ENCODE data around the gene IP6K1.
"Not testable (repeated sequence)": the region's sequence is repeated elsewhere in the genome, so short reads cannot be mapped to it uniquely, and the experiment has no call there.

The IP6K1 gene

DNA sequence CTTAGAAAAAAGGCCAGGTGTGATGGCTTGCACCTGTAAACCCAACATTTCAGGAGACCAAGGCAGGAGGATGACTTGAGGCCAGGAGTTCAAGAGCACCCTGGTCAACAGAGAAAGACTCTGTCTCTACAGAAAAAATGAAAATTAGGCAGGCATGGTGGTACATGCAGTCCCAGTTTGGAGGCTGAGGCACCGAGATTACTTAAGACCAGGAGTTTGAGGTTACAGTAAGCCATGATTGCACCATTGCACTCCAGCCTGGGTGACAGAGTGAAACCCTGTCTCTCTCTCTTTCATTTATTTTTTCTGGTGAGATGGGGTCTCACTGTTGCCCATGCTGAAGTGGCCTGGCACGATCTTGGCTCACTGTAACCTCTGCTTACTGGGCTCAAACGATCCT lies 24.7 kb downstream of the IP6K1 start:
- no peak for DNase-seq

DNA sequence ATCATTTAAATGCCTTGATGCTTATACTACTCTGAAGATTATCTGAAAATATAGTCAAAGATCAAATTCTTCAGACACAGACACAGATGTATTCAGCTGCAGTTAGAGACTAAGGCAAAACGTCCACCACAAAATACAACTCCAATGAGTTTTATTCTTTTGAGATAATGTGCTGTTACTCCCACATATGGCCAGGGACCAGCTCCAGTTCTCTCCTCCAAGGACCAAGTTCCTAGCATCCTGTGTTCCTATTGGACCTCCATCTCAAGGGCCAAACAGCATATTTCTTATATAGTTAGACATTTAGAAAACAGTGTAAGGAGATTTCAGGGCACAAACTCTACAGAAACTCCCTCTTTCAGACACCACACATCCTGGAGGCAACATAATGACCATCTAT lies 27.1 kb downstream of the IP6K1 start:
- no peak for DNase-seq

DNA sequence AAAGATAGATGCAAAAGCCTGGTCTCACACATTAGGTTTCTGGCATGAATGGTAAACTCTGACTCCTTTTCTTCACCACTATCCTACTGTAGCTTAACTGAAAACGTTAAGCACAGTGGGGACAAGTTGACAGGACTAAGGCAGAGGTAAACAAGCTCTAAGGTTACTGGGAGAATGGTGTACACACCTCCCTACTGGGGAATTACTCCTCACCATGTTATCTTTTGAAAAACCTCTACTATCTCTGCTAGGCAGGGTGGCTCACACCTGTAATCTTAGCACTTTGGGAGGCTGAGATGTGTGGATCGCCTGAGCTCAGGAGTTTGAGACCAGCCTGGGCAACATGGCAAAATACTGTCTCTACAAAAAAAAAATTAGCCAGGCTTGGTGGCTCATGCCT lies 29.1 kb downstream of the IP6K1 start:
- no peak for DNase-seq

DNA sequence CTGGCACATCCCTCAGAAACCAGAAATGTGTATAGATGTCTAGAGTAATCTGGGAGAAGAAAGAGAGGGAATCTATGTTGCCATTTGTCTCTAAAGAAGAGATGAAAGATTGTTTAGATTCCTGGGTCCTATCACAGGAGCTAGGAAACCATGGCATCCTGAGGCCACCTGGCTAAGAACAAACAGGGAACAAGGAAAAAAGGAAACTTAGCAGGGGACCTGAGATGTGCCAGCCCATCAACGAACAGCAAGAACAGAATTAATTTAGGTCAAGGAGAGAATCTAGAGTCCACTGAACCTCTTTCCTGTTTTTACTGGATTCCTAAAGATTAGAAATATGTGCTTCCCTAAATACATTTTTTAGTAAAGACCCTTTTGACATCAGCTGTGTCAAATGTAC lies 30.3 kb downstream of the IP6K1 start:
- DNase-seq = no peak

DNA sequence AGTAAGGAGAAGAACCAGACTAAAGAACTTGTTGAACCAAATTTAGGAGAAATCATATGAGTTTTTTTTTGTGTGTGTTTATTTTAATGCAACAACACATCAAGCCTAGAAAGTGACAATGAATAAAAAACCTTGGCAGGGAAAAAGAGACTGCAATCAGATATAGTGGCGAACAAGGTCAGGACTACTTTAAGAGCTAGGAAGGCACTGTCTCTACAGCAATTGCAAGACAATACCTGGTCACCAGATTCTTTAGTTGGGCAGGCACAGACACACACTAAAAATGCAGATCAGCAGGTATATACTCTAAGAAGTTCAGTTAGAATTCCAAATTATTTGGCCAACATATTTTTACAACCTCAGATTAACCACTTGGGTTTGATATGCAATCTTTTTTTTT lies 31.8 kb downstream of the IP6K1 start:
- no peak for DNase-seq

DNA sequence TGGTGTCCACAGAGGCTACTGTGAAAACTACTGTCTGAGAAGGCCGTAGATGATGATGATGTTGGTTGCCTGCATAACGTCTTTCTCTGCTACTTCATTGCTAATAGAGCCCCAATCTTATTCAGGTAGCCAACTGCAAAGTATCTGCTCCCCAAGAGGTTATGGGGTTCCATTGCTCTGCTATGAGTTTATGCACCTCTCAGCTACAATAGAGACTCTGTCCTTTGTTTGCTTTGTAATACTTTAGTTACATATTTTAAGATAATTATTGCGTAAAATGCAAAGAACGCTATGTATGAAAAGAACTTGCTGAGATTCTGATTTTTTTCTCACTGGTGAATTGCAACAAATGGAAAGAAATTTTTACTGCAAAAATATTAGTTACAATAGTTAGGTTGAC lies 34.8 kb downstream of the IP6K1 start:
- DNase-seq = no peak

DNA sequence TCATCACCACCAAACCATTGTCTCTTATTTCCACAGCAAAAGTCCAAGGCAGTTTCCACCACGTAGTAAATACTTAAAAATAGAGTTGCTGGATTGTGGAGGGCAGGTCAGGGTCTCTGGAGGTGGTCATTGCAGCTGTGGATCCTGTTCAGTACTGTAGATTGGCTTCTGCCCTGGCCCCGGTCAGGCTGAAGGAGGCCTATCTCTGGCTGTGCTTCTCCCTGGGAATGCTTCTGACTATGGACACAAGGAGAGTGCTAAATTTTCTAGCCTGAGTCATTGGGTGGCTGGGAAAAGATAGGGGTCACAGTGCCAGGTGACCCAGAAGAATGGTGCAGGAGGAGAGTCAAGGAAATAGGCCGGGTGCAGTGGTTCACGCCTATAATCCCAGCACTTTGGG lies 36.3 kb downstream of the IP6K1 start:
- DNase-seq = no peak

DNA sequence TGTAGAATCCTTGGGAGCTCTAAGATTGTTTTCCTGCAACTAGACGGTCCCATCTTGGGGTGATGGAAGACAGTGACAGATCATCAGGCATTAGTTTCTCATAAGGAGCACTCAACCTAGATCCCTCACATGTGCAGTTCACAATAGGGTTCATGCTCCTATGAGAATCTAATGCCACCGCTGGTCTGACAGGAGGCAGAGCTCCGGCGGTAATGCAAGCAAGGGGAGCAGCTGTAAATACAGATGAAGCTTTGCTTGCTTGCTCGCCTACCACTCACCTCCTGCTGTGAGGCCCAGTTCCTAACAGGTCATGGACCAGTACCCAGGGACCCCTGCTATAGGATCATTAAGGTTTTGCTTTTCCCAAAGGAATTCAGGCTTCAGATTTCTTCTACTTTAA lies 37.5 kb downstream of the IP6K1 start:
- not testable (repeated sequence) for DNase-seq

DNA sequence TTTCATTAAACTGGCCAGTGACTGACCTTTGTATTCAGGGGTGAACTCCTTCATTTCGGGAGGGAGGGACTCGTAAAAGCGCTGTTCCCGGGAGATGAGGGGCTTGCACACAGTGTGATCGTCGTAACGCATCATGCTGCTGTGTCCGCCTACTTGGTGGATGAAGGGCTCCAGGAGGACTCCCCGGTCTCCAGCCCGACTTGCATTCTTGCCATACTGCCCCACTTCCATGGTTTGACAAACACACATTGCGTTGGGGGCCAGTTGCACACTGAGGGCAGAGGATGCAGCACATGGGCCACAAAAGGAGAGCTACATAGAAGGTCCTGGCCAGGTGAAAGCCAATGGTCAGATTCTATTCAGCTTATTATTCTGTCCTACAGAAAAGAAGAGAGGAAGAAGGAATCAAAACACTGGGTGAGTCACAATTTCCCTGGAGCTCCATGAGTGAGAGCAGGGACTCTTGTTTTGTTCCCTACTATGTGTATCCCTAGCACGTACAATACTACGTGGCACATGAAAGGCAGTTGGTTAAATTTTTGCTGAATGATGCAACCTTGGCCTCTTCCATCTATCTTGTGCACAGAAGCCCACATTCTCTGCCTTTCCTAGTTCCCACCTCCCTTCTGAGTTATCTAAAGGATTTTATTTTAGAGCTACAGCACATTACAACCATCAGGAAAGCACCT lies 38.4 kb downstream of the IP6K1 start:
- no peak for DNase-seq

DNA sequence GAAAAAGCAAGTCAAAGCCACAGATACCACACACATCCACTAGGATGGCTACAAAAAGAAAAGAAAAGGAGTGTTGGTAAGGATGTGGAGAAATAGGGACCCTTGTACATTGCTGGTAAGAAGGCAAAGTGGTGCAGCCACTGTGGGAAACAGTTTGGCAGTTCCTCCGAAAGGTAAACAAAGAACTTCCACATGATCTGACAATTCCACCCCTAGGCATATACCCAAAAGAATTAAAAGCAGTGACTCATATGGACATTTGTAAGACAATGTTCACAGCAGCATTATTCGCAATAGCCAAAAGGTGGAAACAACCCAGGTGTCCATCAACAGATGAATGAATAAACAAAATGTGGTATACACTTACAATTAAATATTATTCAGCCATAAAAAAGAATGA lies 40.4 kb downstream of the IP6K1 start:
- DNase-seq = no peak

DNA sequence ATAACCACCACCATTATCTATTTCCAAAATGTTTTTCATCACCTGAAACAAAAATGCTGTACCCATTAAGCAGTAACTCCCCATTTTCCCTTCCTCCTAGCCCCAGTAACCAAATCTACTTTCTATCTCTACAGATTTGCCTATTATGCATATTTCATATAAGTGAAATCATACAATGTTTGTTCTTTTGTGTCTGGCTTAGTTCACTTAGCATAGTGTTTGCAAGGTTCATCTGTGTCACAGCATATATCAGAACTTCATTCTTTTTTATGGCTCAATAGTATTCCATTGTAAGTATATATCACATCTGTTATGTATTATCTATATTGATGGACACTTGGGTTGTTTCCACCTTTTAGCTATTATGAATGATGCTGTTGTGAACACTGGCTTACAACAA lies 45.9 kb downstream of the IP6K1 start:
- no peak for DNase-seq

DNA sequence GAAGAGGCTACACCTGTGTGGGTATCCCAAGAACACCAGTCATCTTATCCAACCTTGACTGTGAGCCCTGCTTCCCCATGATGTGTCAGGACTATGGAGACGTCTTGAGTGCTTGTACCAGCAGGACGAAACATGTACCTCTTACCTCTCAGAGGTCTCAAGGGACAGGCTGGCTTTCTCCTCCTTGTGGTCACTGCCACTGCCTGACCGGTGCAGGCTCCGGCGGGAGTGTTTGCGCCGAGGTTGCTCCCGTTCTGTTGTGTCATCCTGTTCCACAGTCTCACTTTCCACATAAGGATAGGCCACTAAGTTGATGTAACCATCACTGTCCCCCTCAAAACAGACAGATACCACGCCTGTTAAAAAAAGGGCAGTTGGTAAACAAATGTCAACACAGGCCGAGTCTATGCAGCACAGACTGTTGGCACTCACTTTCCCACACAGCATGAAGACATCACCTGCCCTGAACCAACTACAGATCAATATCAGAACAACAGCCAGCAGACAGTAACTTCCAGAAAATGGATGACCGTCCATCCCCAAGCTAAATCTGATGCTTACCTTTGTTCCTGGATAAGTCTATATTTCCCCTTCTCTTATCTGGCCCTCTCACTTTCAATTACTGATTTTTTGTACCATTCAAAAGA lies 48.2 kb downstream of the IP6K1 start:
- DNase-seq = no peak

DNA sequence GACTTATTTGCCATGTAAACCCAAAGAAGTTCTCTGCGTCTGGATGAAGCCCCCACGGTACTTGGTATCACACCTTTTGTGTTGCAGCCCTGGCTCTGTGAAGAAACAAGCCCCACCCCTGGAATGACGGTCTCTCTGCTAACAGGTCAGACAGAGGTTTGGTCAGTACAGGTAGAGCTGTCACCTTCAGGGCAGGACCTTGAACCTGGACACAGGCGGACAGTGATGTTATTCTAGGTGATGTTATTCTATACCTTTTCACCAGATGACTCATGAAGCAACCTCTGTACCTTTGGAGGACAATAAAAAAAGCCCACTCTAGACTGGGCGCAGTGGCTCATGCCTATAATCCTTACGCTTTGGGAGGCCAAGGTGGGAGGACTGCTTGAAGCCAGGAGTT lies 51.6 kb downstream of the IP6K1 start:
- no peak for DNase-seq

DNA sequence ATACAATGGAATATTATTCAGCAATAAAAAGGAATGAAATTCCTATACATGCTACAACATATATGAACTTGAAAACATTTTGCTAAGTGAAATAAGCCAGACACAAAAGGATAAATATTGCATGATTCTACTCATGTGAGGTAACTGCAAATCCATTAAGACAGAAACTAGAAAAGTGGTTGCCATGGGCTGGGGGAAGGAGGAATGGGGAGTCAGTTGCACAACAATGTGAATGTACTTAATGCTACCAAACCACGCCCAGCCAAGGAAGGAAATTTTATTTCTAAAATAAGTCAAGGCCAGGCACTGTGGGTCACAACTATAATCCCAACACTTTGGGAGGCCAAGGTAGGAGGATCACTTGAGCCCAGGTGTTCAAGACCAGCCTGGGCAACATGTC lies 52.8 kb downstream of the IP6K1 start:
- no peak for DNase-seq

DNA sequence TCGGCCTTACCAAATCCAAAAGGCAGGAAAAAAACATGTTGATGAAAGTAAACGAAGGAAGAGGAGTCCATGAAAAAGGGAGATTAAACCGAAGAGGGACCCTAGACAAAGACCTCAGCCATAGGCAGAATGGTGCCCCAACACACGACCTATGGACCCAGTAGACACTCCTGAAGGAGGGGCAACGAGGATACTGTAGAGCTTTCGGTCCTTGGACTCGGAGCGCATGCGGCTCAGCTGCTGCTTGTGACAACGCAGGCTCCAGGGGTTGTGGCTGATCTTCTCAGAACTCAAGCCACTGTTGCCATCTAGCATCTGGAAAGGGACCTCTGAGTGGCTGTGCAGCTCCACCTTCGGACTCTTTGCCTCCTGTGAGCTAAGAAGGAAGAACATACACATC lies 53.7 kb downstream of the IP6K1 start:
- DNase-seq = no peak

DNA sequence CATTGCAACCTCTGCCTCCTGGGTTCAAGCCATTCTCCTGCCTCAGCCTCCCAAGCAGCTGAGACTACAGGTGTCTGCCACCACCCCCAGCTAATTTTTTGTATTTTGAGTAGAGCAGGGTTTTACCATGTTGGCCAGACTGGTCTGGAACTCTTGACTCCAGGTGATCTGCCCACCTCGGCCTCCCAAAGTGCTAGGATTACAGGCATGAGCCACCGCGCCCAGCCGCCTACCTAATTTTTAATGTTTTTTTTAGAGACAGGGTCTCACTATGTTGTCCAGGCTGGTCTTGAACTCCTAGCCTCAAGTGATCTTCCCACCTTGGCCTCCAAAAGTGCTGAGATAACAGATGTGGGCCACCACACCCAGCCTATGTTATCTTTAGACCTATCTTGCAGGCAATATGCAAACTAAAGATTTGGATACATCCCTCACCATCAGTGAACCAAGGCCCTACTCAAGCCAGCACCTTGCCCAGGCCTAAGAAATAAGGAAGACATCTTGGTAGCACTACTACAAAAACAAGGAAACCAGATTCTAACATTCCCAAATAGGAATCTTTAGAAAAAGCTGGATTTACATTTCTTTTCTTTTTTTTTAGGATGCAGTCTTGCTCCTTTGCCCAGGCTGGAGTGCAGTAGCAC lies 56.3 kb downstream of the IP6K1 start:
- no peak for DNase-seq

DNA sequence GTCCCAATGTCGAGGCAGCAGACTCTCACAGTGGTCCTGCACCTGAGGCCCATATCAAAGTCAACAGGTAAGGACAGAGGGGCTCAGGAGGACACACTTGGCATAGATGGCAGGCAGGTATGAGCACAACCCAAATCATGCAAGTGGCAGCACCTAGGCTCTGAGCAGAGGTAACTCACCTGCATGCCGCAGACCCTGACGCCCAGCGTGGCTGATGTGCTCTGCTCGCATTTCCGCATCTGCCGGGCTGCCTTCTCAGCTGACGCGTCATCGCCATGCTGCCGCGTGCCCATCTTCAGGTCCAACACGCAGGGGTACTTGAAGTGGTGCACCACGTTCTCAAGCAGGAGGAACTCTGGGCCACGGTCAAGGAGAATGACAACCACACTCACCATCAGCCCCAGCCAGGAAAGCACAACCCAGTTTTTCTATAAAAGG lies 58.4 kb downstream of the IP6K1 start:
- DNase-seq = no peak

DNA sequence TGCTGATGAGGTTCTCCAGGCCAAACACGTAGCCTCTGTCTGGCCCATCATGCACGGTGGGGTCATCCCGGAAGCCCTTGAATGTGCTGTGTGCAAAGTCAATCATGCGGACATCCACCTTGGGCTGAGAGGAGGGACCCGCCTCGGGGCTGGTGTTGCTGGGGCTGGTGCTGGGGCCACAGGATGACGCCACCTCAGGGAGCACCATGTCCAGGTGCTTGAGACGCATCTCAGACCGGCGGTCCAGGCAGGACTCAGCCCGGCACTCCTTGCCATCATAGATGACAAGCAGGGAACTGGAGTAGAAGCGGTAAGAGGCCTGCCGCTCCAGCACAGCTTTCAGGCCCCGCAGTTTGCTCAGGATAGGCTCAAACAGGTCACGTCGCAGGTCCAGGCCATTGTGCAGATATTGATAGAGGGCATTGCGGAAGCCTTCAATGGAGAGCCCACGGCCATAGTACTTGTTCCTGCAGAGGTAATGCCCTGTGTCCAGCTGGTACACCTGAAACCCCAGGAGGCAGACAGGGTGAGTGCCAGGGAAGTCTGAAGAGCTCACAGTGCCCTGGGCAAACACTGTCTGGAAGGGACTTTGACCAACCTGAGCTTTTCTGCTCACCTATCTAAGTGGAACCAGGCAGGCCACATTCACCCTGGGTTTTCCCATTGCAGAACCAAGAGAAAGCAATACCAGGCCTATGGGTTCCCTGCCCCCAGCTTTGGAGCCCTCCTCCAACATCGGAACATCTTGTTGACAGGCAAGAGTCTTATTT lies 59.0 kb downstream of the IP6K1 start:
- no peak for DNase-seq

DNA sequence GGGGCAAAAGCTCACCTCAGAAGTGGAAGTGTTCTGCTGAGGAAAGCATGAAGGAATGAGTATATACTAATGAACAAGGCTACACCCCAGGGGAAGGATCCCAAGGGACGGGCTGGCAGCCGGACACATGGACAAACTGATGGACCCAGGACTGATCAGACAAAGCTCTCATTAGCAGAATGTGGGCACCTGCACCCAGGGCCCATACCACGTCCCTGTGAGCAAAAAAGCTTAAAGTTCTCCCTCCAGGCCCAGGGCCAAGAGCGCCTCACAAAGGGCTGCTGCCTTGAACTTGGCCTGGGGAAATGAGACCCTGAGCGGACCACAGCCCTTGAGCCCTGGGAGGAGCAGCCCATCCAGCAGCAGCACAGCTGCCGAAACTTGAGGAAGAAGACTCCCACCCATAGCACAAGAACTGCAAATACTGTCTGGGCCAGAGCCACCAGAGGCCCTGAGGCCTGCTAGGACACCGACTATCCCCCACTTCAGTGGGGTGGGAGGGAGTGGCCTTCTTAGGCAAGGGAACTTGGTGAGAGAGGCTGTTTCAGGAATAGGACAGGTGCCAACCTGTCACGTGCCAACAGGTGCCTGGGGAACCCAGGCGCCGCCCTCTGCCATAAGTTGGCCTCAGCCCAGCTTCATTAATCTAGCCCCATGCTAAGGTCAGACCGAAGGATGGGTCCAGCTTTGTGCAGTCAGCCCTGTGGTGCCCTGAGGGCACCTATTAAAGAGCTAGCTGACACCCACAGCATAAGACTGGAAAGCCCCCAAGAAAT lies 60.2 kb downstream of the IP6K1 start:
- no peak for DNase-seq

DNA sequence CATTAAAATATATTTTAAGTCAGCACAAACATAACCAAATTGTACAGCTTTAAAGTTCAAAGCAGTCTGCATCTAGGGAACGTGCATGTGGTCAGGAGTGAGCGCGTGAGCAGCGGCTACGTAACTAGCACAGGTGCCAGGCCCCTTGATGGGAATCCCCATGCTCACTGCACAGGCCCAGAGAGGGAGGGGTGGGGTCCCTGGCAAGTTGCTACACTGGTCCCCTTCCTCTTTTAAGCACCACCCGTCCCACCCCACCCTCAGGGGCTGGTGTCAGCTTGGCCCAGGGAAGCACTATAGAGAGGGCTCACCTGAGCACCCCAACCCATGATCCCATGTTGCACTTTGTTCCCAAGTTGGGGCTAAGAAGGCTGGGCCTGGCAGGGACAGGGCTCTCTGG lies 61.8 kb downstream of the IP6K1 start:
- peak; percentile 59 to 69 for DNase-seq

DNA sequence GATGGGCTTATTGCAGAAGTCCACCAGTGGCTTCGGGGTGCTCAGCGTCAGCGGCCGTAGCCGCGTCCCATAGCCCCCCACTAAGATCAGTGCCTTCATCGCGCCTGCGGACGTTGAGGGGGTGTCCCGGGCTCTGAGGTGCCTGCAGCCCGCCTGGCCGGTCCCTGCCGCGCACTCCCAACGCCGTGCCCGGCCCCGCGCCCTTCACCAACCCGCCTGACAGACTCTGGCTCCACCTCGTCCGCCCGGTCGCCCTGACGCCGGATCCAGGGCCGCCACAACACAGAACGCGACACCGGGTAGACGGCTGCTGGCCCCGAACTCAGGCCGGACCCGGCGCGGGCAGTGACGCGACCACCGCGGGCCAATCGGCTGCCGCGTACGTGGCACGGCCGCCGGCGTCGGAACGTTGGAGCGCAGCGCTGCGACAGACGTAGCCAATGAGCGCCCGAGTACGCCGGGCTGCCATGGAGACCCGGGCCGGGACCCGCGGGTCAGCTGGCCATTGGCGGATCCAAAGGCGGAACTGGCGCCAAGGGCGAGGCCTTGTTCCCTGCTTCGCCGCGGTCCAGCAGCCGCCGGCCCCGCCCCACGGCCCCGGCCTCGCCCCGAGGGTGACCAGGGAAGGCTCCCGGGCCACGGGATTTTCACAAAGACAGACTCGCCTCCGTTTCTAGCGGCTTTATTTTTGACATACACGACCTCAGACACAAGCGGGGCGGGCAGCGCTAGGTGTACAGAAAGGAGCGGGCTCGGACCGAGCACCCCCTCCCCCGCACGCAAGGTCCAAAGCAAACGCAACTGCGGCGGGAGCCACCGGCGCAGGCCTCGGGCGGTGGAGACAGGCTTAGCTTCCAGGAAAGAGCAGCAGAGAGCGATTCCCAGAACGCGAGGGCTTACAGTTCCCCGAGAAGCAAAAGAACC lies 62.5 kb downstream of the IP6K1 start, which contains the start of gene GMPPB:
Gene GMPPB, minus strand, starts transcription at position 324 of the 924 bp plus-strand sequence. Its CDS starts 225 bp downstream, at position 99.
- peak; percentile 92 to 93 for DNase-seq

DNA sequence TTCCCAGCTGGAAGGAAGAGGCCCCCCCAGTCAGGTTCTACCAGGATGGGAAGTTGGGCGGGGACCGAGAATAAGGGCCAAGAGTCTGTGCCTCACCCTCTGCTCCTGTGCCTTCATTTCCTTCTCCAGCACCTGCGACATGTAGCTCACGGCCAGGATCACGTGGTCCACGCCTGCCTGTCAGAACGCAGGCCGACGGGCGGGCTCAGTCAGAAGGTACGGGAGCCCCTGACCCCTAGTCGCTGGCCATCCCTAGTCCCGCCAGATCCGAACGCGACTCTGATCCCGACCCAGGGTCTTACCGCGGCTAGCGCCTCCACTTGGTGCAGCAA lies 63.1 kb downstream of the IP6K1 start:
- peak; percentile 49 to 62 for DNase-seq
